Activated CD4-positive, CD25-positive, alpha-beta regulatory T cell treated with anti-CD3 and anti-CD28 coated beads, Interleukin-2, amount 50 U/mL, for 16 hours (primary cell): Measurements from ENCODE around the gene CFL2.

Experiments
- DNase-seq: peaks from one replicate; pipeline ENCODE4 v3.0.0-alpha.2; 2020; ENCODE audit warnings: low read depth, low spot score

The CFL2 gene

DNA sequence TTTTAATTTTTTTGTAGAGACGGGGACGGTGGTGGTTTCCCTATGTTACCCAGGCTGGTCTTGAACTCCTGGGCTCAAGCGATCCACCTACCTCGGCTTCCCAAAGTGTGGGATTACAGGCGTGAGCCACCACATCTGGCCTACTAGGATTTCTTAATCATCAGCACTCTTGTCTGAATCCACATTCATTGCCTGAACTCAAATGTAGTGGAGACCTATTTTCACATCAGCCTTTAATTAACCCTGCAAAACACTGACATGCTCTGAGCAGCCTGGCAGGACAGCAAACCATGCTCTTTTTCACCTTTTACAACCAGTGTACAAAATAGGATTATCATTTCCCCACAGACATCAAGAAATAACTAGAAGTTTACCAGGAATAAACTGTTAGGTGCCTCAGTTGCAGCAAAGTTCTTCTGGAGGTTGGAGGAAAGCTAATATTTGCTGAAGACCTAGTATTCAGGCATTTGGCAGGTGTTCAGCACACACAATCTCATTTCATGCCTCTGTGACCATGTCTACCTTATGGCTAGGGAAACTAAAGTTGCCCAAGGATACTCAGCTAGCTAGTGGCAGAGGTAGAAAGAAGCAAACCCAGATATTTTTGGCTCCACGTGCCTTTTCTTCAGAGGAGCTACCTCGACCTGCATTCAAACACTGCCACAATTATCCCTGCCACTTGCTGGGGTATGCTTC lies 37.7 kb downstream of the CFL2 start:
- DNase-seq = no peak

- no peak for DNase-seq
Measured at GRCh38 chr14:34673702-34674101, 40.7 kb downstream of the CFL2 start.

- DNase-seq = no peak
Measured at GRCh38 chr14:34671716-34672115, 42.7 kb downstream of the CFL2 start.

DNA sequence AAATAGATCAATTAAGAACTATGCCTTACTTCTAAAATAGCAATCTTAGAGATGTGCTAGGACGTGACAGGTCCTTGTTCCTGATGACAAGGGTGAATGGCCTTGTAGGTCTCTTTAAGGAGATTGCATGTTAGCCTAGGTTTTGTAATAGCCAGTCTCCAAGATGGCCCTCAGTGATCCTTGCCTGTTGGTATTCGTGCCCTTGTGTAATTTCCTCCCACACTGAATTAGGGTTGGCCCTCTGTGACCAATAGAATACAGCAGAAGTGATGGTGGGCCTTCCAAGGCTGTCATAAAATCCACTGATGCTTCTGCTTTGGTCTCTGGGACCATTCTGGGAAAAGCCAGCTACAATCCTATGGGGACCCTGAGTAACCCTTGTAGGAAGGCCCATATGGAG lies 46.3 kb downstream of the CFL2 start:
- no peak for DNase-seq

DNA sequence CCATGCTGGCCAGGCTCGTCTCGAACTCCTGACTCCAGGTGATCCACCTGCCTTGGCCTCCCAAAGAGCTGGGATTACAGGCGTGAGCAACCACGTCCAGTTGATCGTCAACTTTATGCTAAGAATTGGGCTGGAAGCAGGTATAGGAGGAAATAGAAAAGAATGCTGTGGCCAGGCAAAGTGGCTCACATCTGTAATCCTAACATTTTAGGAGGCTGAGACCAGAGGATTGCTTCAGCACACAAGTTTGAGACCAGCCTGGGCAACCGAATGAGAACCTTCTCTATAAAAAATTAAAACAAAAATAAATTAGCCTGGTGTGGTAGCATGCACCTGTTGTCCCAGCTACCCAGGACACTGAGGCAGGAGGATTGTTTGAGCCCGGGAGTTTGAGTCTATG lies 47.4 kb downstream of the CFL2 start:
- no peak for DNase-seq

DNA sequence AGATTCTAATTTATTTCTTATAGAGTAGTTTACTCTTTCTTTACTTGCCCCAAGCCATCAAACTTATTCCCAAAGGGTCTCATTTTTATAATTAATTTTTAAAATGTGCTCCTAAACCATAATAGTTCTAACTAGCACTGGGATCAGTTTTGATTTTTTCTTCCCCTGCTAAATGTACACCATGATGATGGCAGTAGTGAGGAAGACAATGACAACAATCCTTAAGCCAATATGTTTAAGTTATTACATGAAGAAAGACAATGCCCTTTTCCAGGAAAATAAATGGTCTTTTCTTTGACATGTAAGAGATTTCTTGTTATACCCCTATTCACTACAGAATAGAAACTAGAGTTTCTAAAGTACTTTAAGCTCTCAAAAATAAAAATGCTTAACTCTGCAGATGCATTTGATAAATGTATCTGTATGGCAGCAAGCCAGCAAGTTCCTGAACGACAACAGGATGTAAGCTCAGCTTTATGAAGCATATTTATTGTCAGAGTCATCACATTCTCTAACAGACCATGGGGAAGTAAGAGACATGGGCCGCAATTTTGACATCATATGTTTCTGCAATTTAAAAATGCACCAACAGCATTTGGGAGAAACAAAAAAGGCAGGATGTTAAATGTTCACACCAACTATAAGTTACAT lies 48.5 kb downstream of the CFL2 start:
- DNase-seq = no peak

GRCh38 chr14:34662561-34663088 lies 51.8 kb downstream of the CFL2 start:
- DNase-seq = no peak

GRCh38 chr14:34660796-34661195 lies 53.6 kb downstream of the CFL2 start:
- no peak for DNase-seq
